GM12878 (cell line): ENCODE results near the gene OCA2. TPM values are rescaled to one million over a fixed set of nuclear protein-coding genes. Genes with fewer than 3 reads are reported as not detected.

Experiments used
- ATAC-seq: fragments of 200-7000 bp; cut with Tn5 transposase; 3 replicates; pipeline ENCODE4 v1.9.1; 2020; ENCODE audit warnings: mild to moderate bottlenecking, moderate library complexity
- BruUV-seq: library from RNA; stranded (reverse); fragments of 400-500 nt; replicated peaks from 2 replicates; lab custom pipeline; 2021; lab: Mats Ljungman, UMichigan
- CTCF ChIA-PET: fragments of 300-600 bp; sonication (Branson Sonifier 250); formaldehyde crosslinking; extraction: SDS; loops from one replicate; lab custom pipeline; 2021; ENCODE audit warnings: inconsistent platforms; lab: Yijun Ruan, JAX
- POLR2A ChIA-PET: fragments of 350-600 bp; formaldehyde crosslinking; extraction: SDS; loops from one replicate; lab custom pipeline; 2021; ENCODE audit warnings: inconsistent platforms; lab: Charles Lee
- RAD21 ChIA-PET: fragments of 300-600 bp; sonication (Branson Sonifier 250); formaldehyde crosslinking; loops from one replicate; lab custom pipeline; 2023; ENCODE audit warnings: antibody characterized with exemption; ENCODE audit not compliant: unreplicated experiment; lab: Charles Lee
- SMC1A ChIA-PET: fragments of 300-600 bp; sonication (Branson Sonifier 250); formaldehyde crosslinking; loops from one replicate; lab custom pipeline; 2023; ENCODE audit not compliant: unreplicated experiment, uncharacterized antibody; lab: Charles Lee
- DNase-seq: peaks from one replicate; pipeline ENCODE4 v3.0.0-alpha.2; 2011; ENCODE audit warnings: low read depth, low spot score
- FAIRE-seq: peaks from 3 replicates; lab custom pipeline; 2011; peaks lifted over from hg19 to GRCh38; lab: Jason Lieb, UNC
- H2AFZ ChIP-seq: 2 replicates; pipeline ENCODE4 v1.6.0; 2011; ENCODE audit warnings: low read depth, low read length, control low read depth; ENCODE audit not compliant: control insufficient read depth
- H3K27ac ChIP-seq: 2 replicates; pipeline ENCODE4 v1.5.1; 2011; ENCODE audit warnings: control low read depth; ENCODE audit not compliant: control insufficient read depth, insufficient read depth
- H3K27me3 ChIP-seq, 2 experiments: replicated peaks in 1 of 2; 2 replicates each; pipeline versions ENCODE4 v1.6.0 to v1.6.1; 2011; ENCODE audit warnings: low read length in 1 of 2; ENCODE audit not compliant: control insufficient read depth in 2 of 2, insufficient read depth in 2 of 2
- H3K36me3 ChIP-seq, 2 experiments: 2 replicates each; pipeline ENCODE4 v1.5.1; 2011; ENCODE audit warnings: low read length in 1 of 2; ENCODE audit not compliant: control insufficient read depth in 2 of 2, insufficient read depth in 2 of 2
- H3K4me1 ChIP-seq: 2 replicates; pipeline ENCODE4 v1.6.1; 2011; ENCODE audit warnings: mild to moderate bottlenecking, low read length, moderate library complexity, mixed read lengths; ENCODE audit not compliant: control insufficient read depth, insufficient read depth
- H3K4me2 ChIP-seq: 2 replicates; pipeline ENCODE4 v1.6.0; 2011; ENCODE audit warnings: control low read depth; ENCODE audit not compliant: control insufficient read depth, insufficient read depth
- H3K4me3 ChIP-seq: fragments of 200-600 bp; sonication (generic); 2 replicates; pipeline ENCODE4 v1.5.1; 2016
- H3K79me2 ChIP-seq: 2 replicates; pipeline ENCODE4 v1.6.0; 2011; ENCODE audit warnings: low read length; ENCODE audit not compliant: control insufficient read depth, insufficient read depth
- H3K9ac ChIP-seq: 2 replicates; pipeline ENCODE4 v1.8.0; 2011; ENCODE audit warnings: low read length, control low read depth, mixed read lengths; ENCODE audit not compliant: control insufficient read depth, insufficient read depth
- H3K9me3 ChIP-seq: replicated peaks from 3 replicates; pipeline ENCODE4 v1.5.1; 2011; ENCODE audit warnings: mild to moderate bottlenecking, low read length; ENCODE audit not compliant: control insufficient read depth, insufficient read depth
- H4K20me1 ChIP-seq: 2 replicates; pipeline ENCODE4 v1.6.0; 2011; ENCODE audit not compliant: control insufficient read depth, insufficient read depth
- BMI1 ChIP-seq: fragments of 450-650 bp; IDR thresholded peaks from 2 replicates; pipeline ENCODE4 v1.6.1; 2016; ENCODE audit warnings: mild to moderate bottlenecking, moderate library complexity, borderline replicate concordance
- CTCF ChIP-seq, 3 experiments: IDR thresholded peaks in 2 of 3; conservative IDR thresholded peaks in 1 of 3; 2 replicates each; pipeline ENCODE4 v1.5.1; 2011; ENCODE audit warnings: low read depth in 3 of 3, low read length in 3 of 3, mild to moderate bottlenecking in 3 of 3, control low read depth in 2 of 3, moderate library complexity in 2 of 3, inconsistent platforms in 1 of 3, mixed read lengths in 1 of 3; ENCODE audit not compliant: control insufficient read depth in 2 of 3, insufficient read depth in 1 of 3; ENCODE audit errors: extremely low read depth in 1 of 3
- GABPA ChIP-seq: IDR thresholded peaks from 2 replicates; pipeline ENCODE4 v1.6.1; 2014; ENCODE audit warnings: antibody characterized with exemption, low read depth, mild to moderate bottlenecking, inconsistent platforms
- KAT2A ChIP-seq: conservative IDR thresholded peaks from 2 replicates; pipeline ENCODE4 v1.6.1; 2011; ENCODE audit warnings: low read depth, low read length; ENCODE audit not compliant: control insufficient read depth
- MYC ChIP-seq: IDR thresholded peaks from 2 replicates; pipeline ENCODE4 v1.6.1; 2011; ENCODE audit warnings: mild to moderate bottlenecking, low read length, moderate library complexity, inconsistent platforms; ENCODE audit not compliant: insufficient read depth, insufficient replicate concordance, insufficient read length, severe bottlenecking
- REST ChIP-seq: IDR thresholded peaks from 2 replicates; pipeline ENCODE4 v1.6.1; 2012; ENCODE audit warnings: mild to moderate bottlenecking, low read depth, low read length
- SIX5 ChIP-seq: IDR thresholded peaks from 2 replicates; pipeline ENCODE4 v1.6.1; 2011; ENCODE audit warnings: mild to moderate bottlenecking, low read depth, low read length, moderate library complexity; ENCODE audit not compliant: severe bottlenecking
- SKIL ChIP-seq: fragments of 450-650 bp; IDR thresholded peaks from 2 replicates; pipeline ENCODE4 v1.6.1; 2017; ENCODE audit warnings: mild to moderate bottlenecking, low read depth, inconsistent platforms; ENCODE audit not compliant: poor library complexity, severe bottlenecking
- SMARCA5 ChIP-seq: fragments of 450-650 bp; IDR thresholded peaks from 2 replicates; pipeline ENCODE4 v1.6.1; 2017; ENCODE audit warnings: mild to moderate bottlenecking
- USF1 ChIP-seq: IDR thresholded peaks from 2 replicates; pipeline ENCODE4 v1.6.1; 2011; ENCODE audit warnings: borderline replicate concordance, low read depth, mild to moderate bottlenecking, moderate library complexity, mixed read lengths, low read length; ENCODE audit not compliant: insufficient read depth; ENCODE audit errors: extremely low read length
- ZBTB33 ChIP-seq: fragments of 450-650 bp; IDR thresholded peaks from 2 replicates; pipeline ENCODE4 v1.6.1; 2017; ENCODE audit warnings: mild to moderate bottlenecking
- WGBS: methylation state at CpG from one replicate; pipeline ENCODE4 v1.1.6; 2016; ENCODE audit warnings: low lambda C conversion rate; ENCODE audit not compliant: insufficient replicate concordance, insufficient coverage; ENCODE audit errors: missing lambda C conversion rate; 5-methylcytosine and 5-hydroxymethylcytosine counted together
- in situ Hi-C: fragments of 300-500 bp; cut with MboI; formaldehyde crosslinking; loops from 9 replicates; pipeline ENCODE4 v1.14.3; 2018; ENCODE audit warnings: mixed read lengths
- intact Hi-C: fragments of 100-400 bp; cut with micrococcal nuclease; formaldehyde crosslinking; loops from one replicate; pipeline ENCODE4 v1.14.2; 2022; ENCODE audit not compliant: unreplicated experiment
- polyA plus RNA-seq, 11 experiments: library from polyadenylated mRNA; depleted of rRNA in 4 of 11; unstranded in 6 of 11; stranded (reverse) in 5 of 11; fragments of >200 nt; fragmentation: Nextera tagmentation in 4 of 11; fragmentation: Illumina TruSeq in 1 of 11; extraction: Ambion mirVana in 4 of 11; extraction: Trizol in 1 of 11; gene quantifications; 1 replicate in 1 of 11; 2 replicates in 10 of 11; pipeline versions ENCODE4 v1.2.1 to v1.2.3, GENCODE V29; 2011 to 2016; ENCODE audit warnings: inconsistent platforms in 2 of 11, missing spikeins in 2 of 11, low read depth in 1 of 11
- total RNA-seq, 4 experiments: library from RNA; depleted of rRNA in 3 of 4; stranded (reverse); fragments of >200 nt in 3 of 4; fragmentation: Illumina TruSeq in 1 of 4; extraction: Trizol in 1 of 4; gene quantifications; 2 replicates each; pipeline versions ENCODE4 v1.2.1 to v1.2.3, GENCODE V29; 2013 to 2021

OCA2 gene
- total and polyA plus RNA-seq, 10 of the 15 experiments (the other 5 are each of a cell fraction or from before 2014, with no cell fraction given), result 0.04 to 1.8 TPM; not detected in 8

GRCh38 chr15:27734785-27735495 is 364.2 kb downstream of the OCA2 start:
- no peak overlapping the region for H3K4me2 ChIP-seq
- H3K36me3 ChIP-seq, result no peaks in the 10 kb centered on the region
- ATAC-seq, result no peak
- SMC1A ChIA-PET, result no interaction called here
- H3K79me2 ChIP-seq, result no peaks in the 10 kb centered on the region
- RAD21 ChIA-PET, result no interaction called here
- H4K20me1 ChIP-seq, result no peaks in the 10 kb centered on the region
- H2AFZ ChIP-seq, result no peak overlapping the region
- no peak overlapping the region for H3K4me3 ChIP-seq
- intact Hi-C loops, result no loop called here
- H3K27ac ChIP-seq, result no peak overlapping the region
- H3K4me1 ChIP-seq, result no peaks in the 10 kb centered on the region
- in situ Hi-C loops, result no loop called here
- no peaks in the 10 kb centered on the region for H3K27me3 ChIP-seq
- POLR2A ChIA-PET, result no interaction called here
- no peak for FAIRE-seq
- H3K9ac ChIP-seq, result no peak overlapping the region
- H3K9me3 ChIP-seq, result no peaks in the 10 kb centered on the region; the same call in 2 of the 3 replicates
- CTCF ChIA-PET, result no interaction called here
- no TSS peak for BruUV-seq
- 25% methylated on average over 3 of the region's 3 CpGs for WGBS
- no peak for DNase-seq
- TF ChIP-seq SIX5 (no peak), KAT2A (no peak), REST (no peak), GABPA (no peak), MYC (no peak), USF1 (no peak), SMARCA5 (no peak), CTCF (IDR thresholded peaks at IDR 0.05 in 2 of 3, conservative IDR thresholded peaks at IDR 0.05 in 1 of 3; ENCODE audit: control insufficient read depth in 2 of 3, extremely low read depth in 1 of 3, insufficient read depth in 1 of 3, low read depth in 3 of 3, low read length in 3 of 3) (no peak), BMI1 (no peak), SKIL (no peak), ZBTB33 (no peak)
